GM12891 (cell line): ENCODE measurements around the gene PRRC2C.

Source experiments
- POLR2A ChIP-seq: IDR thresholded peaks from 2 replicates; pipeline ENCODE4 v1.6.1; 2011; ENCODE audit warnings: low read depth, low read length, control low read depth
- POLR2AphosphoS5 ChIP-seq: IDR thresholded peaks from 2 replicates; pipeline ENCODE4 v1.6.1; 2011; ENCODE audit warnings: low read depth, low read length, control low read depth
- POU2F2 ChIP-seq: IDR thresholded peaks from 2 replicates; pipeline ENCODE4 v1.6.1; 2011; ENCODE audit warnings: low read depth, mild to moderate bottlenecking, control low read depth, low read length, moderate library complexity
- SPI1 ChIP-seq: IDR thresholded peaks from 2 replicates; pipeline ENCODE4 v1.6.1; 2011; ENCODE audit warnings: low read depth, low read length, control low read depth
- TAF1 ChIP-seq: IDR thresholded peaks from 2 replicates; pipeline ENCODE4 v1.6.1; 2011; ENCODE audit warnings: low read depth, low read length, control low read depth

- TF ChIP-seq TAF1 (no peak), POLR2AphosphoS5 (no peak), POLR2A (no peak), SPI1 (no peak), POU2F2 (no peak)
Observed at GRCh38 chr1:171627020-171627419, 141.7 kb downstream of the PRRC2C start.
